Activated naive CD8-positive, alpha-beta T cell treated with anti-CD3 and anti-CD28 coated beads, Interleukin-2, amount 50 U/mL, for 16 hours (primary cell): ENCODE results near the gene ANKRD9.
"Not testable (repeated sequence)": the region's sequence is repeated elsewhere in the genome, so short reads cannot be mapped to it uniquely, and the experiment has no call there.

ENCODE experiments used
- DNase-seq: peaks from one replicate; pipeline ENCODE4 v3.0.0-alpha.2; 2020; ENCODE audit warnings: low read depth, low spot score

ANKRD9 gene, protein sequence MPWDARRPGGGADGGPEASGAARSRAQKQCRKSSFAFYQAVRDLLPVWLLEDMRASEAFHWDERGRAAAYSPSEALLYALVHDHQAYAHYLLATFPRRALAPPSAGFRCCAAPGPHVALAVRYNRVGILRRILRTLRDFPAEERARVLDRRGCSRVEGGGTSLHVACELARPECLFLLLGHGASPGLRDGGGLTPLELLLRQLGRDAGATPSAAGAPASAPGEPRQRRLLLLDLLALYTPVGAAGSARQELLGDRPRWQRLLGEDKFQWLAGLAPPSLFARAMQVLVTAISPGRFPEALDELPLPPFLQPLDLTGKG

GRCh38 chr14:102509746-102510615 is at the start of gene ANKRD9:
TSS of gene ANKRD9 (minus strand) at chr14:102509776. CDS start at chr14:102507889, 1,887 bp downstream.
- peak; percentile 76 for DNase-seq

GRCh38 chr14:102558556-102558955 is 49.0 kb upstream of the ANKRD9 start:
- DNase-seq, result no peak

DNA sequence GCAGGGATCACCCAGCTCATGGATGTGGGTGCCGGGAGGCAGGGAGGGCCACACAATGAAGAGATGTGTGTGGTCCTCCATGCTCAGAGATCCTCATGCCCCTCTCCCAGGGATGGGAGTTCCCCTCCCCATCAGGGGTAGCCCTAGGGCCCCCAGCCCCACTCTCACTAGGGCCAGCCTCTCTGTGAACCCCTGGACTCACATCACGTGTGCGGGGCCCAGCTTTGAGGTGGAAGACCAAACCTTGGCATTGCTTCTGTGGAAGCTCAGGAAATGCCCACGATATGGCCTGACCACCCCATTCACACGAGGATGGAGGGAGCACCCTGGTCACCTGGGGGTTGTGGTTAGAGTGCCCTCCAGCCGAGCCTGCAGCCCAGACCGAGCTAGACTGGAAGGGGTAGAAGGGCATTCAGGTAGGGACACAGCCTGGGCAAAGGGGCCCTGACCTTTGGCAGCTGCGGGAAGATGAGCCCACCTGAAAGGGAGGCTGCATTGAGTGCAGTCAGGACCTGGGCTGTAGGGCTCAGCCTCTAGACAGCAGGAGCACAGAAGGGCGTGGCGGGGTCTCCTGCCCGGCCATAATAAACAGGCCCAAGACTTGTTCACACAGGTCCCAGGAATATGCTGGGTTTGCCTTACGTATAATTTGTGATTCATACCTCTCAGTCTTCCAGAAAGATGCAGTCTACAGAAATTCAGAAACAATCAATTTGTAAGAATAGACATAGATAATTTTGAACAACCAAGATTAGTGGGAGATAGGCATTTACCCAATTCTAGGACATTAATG is 48.1 kb upstream of the ANKRD9 start:
- DNase-seq, result no peak

DNA sequence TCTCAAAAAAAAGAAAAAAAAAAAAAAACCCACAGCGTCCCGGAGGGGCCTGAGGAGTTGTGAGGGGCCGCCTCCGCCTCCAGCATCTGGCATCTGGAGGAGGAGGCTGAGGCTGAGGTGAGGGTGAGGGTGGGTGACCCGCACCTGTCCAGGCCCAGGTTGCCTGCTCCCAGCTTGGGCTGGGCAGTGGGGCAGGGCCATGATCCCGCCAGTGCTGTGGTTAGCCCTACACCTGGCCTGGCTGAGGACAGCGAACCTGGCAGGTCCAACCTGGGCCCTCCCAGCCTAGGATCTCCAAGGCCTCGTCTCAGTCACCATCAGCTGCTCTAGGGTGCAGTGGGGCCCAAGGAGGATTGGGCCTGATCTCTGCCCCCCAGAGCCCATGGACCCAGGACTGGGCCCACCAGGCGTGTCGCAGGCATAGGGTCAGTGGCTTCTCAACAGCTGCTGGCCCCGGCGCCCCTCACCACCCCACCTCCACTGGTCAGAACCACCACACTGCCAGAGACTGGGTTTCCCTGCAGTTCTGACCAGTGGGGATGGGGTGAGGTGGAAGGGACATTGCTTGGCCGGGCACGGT is 46.6 kb upstream of the ANKRD9 start:
- no peak for DNase-seq

GRCh38 chr14:102554821-102555819 is 45.5 kb upstream of the ANKRD9 start:
- peak; percentile 22 for DNase-seq

GRCh38 chr14:102551995-102552705 is 42.6 kb upstream of the ANKRD9 start:
- no peak for DNase-seq

DNA sequence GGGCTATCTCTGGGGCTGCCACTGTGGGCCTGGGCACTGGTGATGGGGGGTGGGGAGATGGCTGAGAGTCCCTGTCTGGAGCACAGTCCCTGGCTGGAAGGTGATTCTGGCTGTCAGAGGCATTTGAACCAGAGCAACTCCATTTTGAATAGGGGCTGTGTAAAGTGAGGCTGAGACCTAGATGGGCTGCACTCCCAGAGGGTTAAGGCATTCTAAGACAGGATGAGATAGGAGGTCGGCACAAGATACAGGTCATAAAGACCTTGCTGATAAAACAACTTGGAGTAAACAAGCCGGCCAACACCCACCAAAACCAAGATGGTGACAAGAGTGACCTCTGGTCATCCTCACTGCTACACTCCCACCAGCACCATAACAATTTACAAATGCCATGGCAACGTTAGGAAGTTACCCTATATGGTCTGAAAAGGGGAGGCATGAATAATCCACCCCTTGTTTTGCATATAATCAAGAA is 41.4 kb upstream of the ANKRD9 start:
- not testable (repeated sequence) for DNase-seq

GRCh38 chr14:102548616-102549240 is 39.2 kb upstream of the ANKRD9 start:
- DNase-seq, result no peak

DNA sequence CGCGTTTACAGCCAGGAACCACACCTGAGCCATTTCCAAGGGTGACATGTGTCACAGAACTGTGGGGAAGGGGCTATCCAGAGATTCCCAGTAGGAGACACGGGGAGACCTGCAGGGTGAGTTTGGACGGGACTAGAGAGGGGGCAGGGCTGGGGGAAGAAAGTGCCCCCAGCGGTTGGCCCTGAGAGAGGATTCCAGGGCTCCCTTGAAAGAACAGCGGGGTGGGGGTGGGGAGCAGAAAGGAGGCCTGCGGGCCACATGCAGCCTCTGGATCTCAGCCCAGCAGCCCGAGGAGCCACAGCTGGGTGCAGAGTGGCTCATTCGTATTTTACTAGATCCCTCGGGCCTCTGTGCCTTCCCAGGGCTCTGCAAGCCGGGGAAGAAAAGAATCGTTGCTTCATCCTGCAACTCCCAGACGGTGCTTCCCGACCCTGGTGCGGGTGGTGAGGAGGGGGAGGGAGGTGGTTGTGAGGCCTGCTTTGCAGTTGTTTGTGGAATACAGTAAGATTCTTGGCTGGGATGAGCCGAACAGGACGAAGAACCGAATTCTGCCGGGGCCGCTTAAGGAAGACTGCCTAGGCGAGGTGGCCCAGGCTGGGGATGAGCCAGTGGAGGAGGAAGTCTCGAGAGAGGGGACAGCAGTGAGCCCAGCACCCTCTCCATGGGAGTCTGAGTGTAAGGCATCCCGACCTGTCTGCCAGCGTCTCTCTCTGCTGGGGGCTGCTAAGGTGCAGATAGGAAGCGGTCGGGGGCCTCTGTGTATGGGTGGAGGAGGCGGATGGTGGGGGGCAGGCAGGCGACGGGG is 36.1 kb upstream of the ANKRD9 start:
- DNase-seq, result no peak

DNA sequence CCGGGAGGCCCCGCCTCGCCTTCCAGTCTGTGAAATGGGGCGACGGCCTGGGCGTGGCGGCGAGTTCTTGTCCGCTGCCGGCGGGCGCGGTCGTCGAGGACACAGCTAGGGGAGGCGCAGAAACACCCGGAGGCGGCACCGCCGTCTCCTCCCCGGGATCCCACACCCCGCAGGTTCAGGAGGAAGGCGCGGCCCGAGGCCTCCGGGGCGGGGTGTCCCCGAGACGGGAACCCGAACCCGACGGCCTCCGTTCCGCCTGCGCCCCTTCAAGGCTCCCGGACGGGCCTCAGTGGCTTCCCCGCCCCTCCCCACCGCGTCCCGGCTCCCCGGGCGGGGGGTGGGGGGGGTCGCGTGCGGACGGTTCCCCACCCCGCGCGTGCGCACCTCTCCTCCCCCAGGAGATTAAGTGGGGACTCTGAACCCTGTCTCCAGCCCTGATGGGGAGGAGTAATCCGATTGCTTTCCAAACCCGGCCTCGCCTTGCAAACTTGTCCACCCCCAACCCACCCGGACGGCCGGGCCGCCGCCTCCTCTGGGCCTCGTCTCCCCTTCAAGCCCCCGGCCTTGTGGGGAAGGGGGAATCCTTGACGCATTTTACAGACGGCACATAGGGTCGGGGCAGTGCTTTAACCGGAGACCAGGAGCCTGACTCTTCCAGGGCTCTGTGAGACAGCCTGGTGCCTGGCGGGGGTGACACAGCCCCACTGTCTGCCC is 35.3 kb upstream of the ANKRD9 start:
- DNase-seq, result no peak

DNA sequence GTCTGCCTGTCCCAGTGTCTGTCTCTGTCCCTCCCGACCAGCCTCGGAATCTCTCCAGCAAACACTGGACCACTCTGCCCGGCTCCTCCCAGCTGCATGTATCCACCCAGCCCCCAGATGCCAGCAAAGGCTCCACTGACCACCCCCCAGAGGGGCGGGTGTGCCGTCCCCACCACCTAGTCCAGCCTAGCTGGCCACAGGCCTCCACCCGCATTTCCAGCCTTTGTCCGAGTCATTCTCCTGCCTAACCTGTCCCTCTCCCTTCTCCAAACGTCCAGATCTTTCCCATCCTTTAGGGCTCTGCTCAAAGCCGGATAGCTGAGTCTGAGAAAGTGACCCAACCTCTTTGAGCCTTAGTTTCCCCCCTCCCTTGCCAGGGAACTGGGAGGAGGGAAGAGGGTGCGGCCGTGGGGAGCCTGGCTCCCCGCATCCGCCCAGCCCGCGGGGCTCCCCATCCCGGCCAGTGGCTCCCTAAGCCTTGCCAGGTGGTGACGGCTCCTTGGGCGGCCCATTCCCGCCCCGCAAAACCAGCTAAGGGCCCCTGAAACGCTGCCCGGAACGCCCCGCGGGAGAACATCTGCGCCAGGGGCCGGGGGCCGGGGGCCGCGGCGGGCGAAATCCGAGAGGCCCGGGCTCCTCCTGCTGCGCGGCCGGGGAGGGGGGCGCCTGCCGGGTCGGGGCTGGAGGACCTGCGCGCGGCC is 34.6 kb upstream of the ANKRD9 start:
- DNase-seq, result no peak

DNA sequence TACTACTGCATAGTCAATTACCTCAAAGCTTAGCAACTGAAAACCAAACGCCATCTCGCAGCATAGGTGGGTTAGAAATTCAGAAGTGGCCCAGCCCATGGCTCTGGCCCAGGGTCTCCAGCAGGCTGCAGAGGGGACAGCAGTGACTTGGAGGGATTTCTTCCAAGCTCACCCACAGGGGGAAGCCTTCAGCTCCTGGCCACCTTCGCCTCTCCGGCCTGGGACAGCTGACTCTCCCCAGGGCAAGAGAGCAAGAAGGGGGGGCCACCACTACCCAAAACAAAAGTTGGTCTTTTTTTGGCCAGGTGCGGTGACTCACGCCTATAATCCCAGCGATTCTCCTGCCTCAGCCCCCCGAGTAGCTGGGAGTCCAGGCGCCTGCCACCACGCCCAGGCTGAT is 32.2 kb upstream of the ANKRD9 start:
- no peak for DNase-seq

DNA sequence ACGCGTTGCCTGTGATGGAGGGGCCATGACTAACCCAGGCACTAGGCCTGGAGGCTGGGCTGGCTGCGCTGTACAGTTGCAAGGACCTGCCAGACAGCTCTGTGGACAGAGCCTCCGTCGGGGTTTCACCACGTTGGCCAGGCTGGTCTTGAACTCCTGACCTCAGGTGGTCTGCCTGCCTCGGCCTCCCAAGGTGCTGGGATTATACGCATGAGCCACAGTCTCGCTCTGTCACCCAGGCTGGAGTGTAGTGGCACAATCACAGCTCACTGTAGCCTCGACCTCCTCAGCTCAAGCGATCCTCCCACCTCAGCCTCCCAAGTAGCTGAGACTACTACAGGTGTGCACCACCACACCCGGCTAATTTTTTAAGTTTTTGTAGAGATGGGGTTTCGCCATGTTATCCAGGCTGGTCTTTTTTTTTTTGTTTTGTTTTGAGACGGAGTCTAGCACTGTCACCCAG is 31.5 kb upstream of the ANKRD9 start:
- not testable (repeated sequence) for DNase-seq

- DNase-seq, result no peak
These were observed 30.9 kb upstream of the ANKRD9 start for GRCh38 chr14:102540315-102541028.

GRCh38 chr14:102539544-102540314 is 30.2 kb upstream of the ANKRD9 start:
- no peak for DNase-seq
